ENCODE results near the gene FMO4.
"Not testable (repeated sequence)": the region's sequence is repeated elsewhere in the genome, so short reads cannot be mapped to it uniquely, and the experiment has no call there.

Gene FMO4, protein sequence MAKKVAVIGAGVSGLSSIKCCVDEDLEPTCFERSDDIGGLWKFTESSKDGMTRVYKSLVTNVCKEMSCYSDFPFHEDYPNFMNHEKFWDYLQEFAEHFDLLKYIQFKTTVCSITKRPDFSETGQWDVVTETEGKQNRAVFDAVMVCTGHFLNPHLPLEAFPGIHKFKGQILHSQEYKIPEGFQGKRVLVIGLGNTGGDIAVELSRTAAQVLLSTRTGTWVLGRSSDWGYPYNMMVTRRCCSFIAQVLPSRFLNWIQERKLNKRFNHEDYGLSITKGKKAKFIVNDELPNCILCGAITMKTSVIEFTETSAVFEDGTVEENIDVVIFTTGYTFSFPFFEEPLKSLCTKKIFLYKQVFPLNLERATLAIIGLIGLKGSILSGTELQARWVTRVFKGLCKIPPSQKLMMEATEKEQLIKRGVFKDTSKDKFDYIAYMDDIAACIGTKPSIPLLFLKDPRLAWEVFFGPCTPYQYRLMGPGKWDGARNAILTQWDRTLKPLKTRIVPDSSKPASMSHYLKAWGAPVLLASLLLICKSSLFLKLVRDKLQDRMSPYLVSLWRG

GRCh38 chr1:171313835-171314320, at the start of gene FMO4:
Gene FMO4, plus strand, starts transcription at chr1:171314183. Its CDS starts 5,643 bp downstream, at chr1:171319826.
- DNase-seq (ENCODE audit: low read depth in 2 of 2) = peak; percentile 52 to 53

DNA sequence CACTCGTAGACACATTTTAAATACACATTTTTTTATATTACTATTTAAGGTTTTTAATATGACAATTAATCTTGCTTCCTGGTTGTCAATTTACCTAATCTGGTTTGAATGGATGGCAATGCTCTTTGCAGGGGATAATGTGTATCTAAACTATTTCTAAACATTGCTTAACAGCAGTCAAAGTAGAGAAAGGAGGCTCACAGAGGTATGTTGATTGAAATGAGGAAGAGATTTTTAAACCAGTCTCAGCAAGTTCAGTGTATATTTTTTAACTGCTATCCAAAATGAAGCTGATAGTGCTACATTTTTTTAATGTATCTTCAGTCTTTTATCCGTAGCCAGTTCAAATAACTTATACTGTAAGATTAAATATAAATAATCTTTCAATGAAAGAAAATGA, 48.3 kb upstream of the FMO4 start:
- no peak for DNase-seq (ENCODE audit: low read depth in 2 of 2)

GRCh38 chr1:171266930-171267329, 47.1 kb upstream of the FMO4 start:
- no peak for DNase-seq (ENCODE audit: low read depth in 2 of 2)

DNA sequence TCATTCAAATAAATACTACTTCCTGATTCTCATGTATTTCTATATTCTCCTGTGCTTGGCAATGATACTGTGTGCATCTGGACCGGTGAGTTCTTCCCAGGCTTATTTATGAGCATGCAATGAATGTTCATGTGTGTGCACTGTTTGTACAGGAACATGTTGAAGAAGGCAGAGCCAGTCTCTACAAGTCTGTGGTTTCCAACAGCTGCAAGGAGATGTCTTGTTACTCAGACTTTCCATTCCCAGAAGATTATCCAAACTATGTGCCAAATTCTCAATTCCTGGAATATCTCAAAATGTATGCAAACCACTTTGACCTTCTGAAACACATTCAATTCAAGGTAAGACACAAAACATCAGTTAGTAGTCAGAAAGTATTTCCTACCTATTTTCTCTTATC, 46.6 kb upstream of the FMO4 start:
- no peak for DNase-seq (ENCODE audit: low read depth in 2 of 2)

DNA sequence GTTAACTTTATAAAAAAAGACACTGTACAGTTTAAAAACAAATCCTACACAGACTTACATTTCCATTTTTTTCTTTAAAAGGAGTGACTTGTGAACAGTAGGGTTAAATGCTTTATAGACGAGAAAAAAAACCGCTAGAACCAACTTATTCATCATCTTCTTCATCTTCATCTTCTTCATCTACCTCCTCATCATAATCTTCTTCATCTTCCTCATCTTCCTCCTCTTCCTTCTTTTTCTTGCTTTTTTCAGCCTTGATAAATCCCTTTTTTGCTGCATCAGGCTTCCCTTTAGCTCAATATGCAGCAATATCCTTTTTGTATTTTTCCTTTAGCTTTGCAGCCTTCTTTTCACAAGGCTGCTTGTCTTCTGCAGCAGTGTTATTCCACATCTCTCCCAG, 43.2 kb upstream of the FMO4 start:
- DNase-seq (ENCODE audit: low read depth in 2 of 2) = no peak

- DNase-seq (ENCODE audit: low read depth in 2 of 2) = no peak
These were observed 36.4 kb upstream of the FMO4 start for GRCh38 chr1:171277534-171277933.

DNA sequence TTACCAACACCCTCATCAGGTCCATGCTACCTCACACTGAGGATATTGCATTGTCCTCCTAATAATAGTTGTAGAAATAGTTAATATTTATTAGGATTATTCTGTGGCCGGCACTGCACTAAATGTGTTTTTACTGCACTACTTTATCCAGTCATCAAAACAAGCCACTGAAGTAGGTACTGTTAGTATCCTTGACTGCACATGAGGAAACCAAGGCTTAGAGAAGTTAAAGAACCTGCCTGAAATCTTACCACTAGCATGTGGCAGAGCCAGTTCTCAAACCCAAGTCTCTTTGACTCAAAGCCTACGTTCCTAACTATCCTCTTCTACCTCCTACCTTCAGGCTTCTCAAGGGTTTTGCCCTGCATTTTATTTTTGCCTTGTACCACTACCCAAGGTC, 34.7 kb upstream of the FMO4 start:
- no peak for DNase-seq (ENCODE audit: low read depth in 2 of 2)

GRCh38 chr1:171279678-171280077, 34.3 kb upstream of the FMO4 start:
- DNase-seq (ENCODE audit: low read depth in 2 of 2) = no peak

DNA sequence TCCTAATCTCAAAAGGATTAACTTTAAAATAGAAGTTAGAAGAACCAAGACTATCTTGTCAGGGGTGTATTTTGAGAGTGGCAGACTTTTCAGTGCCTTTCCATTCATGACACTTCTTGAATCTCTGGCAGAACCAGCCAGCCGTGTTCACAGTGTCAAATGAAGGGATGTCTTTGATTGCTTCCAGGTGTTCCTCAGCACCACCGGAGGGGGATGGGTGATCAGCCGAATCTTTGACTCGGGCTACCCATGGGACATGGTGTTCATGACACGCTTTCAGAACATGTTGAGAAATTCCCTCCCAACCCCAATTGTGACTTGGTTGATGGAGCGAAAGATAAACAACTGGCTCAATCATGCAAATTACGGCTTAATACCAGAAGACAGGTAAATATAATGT, 33.4 kb upstream of the FMO4 start:
- no peak for DNase-seq (ENCODE audit: low read depth in 2 of 2)

GRCh38 chr1:171286032-171286705, 27.8 kb upstream of the FMO4 start:
- DNase-seq (ENCODE audit: low read depth in 2 of 2) = no peak

DNA sequence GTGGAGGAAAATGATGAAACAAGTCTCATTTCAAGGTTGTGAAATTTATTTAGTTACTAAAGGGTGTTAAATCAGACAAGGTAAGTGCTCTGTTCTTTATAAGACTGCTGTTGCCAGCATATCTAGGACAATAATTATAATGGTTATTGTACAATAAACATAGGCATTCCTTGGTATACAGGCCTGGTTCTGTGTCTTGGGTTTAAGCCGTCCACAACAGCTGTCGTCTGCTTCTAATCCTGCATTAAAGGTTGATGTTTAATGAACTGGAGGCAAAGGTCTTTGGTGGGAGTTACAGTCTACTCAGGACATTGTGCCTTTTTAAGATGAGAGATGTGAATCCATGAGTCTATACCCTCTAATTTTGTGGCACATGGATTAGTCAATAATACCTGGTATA, 23.4 kb upstream of the FMO4 start:
- no peak for DNase-seq (ENCODE audit: low read depth in 2 of 2)

DNA sequence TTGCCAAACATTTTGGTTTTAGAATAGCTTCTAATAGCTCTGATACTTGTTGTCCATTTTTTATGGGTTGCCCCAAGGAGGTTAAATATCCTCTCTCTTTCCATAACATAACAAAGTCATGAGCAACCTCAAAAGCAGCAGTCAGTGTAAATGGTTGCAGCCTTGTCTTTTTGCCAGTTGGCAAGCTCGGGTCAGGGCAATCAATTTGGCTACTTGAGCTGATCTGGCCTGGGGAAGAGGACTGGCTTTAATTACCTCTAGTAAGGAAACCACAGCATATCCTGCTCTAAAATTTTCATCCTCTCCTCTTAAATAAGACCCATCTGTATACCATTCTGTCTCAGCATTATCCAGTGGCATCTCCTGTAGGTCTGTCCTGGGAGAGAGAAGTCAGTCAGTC, 21.2 kb upstream of the FMO4 start:
- no peak for DNase-seq (ENCODE audit: low read depth in 2 of 2)

DNA sequence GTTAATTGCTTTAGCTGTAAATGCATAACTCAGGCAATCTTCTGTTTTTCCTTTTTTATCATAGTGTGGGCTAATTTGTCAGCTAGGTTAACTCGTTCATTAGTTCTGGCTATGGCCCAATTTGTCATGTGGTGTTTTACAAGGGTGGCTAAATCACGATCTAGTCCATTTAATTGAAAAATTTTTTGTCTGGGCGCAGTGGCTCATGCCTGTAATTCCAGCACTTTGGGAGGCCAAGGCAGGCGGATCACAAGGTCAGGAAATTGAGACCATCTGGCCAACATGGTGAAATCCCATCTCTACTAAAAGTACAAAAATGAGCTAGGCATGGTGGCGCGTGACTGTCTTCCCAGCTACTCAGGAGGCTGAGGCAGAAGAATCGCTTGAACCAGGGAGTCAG, 18.6 kb upstream of the FMO4 start:
- not testable (repeated sequence) for DNase-seq (ENCODE audit: low read depth in 2 of 2)

DNA sequence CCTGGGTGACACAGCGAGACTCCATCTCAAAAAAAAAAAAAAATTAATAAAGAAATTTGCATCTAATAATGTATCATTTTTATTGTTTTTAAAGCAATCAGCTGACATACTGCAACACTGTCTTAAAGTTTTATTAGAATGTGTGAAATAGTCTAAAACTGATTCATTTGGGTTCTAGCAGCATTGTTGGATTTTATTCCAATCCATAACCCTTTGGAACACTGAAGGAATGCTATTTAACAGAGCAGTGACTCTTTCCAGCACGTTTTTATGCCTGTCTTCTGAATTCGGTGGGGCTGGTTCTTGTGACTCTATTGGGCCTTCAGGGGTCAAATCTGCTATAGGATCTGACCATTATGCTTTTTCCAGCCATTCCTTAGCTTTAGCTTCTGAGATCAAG, 18.2 kb upstream of the FMO4 start:
- DNase-seq (ENCODE audit: low read depth in 2 of 2) = no peak

DNA sequence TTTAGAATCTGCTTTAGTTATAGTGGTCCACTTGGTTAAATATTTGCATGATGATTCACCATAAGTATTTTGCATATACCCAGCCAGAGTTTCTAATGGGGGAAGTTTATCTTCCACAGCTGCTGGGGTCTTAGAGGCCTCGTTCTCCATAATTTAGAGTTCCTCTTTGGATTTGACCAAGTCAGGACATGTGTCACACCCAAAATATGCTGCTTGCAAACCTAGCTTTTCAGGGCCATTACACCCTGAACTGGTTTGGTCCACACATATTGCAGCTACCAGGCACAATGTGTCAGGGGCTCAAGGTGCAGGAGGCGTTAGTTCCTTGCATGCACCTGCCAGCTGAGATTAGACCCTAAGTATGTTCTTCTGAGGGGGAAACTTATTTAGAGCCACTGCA, 17.1 kb upstream of the FMO4 start:
- no peak for DNase-seq (ENCODE audit: low read depth in 2 of 2)

- DNase-seq (ENCODE audit: low read depth in 2 of 2) = no peak
These were observed 15.3 kb upstream of the FMO4 start for GRCh38 chr1:171298696-171299095.

DNA sequence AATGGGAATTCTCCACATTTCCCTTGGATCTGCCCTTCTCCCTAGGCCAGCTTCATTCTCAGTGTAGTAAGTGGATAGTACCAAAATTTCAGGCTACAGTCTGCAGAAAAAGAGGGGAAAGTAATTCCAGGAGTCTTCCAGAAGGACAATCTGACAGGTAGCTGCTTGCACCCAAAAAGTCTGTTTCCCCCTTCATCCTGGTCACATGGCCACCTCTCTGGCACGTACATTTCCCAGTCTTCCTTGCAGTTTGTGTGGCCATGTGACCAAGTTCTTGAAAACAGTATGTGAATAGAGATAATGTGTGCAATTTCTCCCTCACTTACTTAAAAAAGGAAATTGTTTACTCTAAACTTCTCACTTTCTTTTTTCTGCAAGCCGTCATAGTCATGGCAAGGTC, 14.6 kb upstream of the FMO4 start:
- DNase-seq (ENCODE audit: low read depth in 2 of 2) = no peak

DNA sequence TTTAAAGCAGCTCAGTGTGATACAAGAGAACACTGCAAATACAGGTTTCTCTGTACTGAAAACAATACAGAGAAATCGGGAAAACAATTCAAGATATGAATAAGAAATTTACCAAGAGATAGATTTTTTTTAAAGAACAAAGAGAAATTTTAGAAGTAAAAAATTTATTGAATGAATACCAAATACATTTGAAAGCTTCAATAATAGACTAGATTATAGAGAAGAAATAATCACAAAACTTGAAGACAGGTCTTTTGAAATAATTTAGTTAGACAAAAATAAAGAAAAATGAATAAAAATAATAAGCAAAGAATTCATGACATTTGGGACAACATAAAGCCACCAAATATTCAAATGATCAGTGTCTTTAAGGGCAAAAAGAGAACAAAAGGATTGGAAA, 13.6 kb upstream of the FMO4 start:
- DNase-seq (ENCODE audit: low read depth in 2 of 2) = no peak

- no peak for DNase-seq (ENCODE audit: low read depth in 2 of 2)
These were observed 3.3 kb upstream of the FMO4 start for GRCh38 chr1:171310661-171311087.

DNA sequence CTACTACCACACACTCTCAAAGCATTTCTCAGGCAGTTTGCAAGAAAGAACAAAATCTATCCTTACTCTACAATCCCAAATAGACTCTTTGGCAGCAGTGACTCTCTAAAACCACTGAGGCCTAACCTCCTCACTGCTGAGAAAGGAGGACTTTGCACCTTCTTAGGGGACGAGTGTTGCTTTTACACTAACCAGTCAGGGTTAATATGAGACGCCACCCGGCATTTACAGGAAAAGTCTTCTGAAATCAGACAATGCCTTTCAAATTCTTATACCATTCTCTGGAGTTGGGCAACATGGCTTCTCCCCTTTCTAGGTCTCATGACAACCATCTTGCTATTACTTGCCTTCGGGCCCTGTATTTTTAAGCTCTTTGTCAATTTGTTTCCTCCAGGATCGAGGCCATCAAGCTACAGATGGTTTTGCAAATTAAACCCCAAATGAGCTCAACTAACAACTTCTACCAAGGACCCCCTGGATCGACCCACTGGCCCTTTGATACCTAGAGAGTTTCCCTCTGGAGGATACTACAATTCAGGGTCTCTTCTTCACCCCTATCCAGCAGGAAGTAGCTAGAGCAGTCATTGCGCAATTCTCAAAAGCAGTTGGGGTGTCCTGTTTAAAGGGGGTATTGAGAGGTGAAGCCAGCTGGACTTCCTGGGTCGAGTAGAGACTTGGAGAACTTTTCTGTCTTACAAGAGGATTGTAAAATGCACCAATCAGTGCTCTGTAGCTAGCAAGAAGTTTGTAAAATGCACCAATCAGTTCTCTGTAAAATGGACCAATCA, 2.0 kb upstream of the FMO4 start:
- DNase-seq (ENCODE audit: low read depth in 2 of 2) = no peak

GRCh38 chr1:171313319-171313834, 606 bp upstream of the FMO4 start:
- no peak for DNase-seq (ENCODE audit: low read depth in 2 of 2)

DNA sequence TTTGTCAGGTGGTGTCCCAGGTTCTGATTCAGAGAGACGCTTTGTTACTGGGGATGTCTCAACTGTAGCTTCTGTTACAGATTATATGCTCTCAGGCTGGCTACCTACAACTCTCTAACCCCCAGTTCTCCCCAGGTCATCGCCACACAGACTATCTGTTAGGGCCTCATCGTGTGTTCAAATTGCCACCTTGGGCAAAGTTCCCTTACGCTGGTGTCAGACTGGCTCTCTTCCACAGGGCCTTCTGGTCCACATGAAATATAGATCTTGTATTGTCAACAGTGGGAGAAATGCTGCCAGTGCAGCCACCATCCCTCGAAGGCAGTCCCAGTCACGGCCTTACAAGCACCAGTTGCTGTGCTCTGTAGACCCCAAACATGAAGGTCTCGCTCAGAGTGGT, 15.3 kb downstream of the FMO4 start:
- DNase-seq (ENCODE audit: low read depth in 2 of 2) = no peak

All from stimulated activated CD8-positive, alpha-beta memory T cell treated with anti-CD3 and anti-CD28 coated beads, Interleukin-7, amount 100 ng/mL, for 1 hour (primary cell).